Mammary epithelial cell (primary cell): Measurements from ENCODE around the gene ACVR1.

Experiments used
- CTCF ChIP-seq, 2 donors: IDR thresholded peaks in 1 of 2; conservative IDR thresholded peaks in 1 of 2; 2 replicates each; pipeline ENCODE4 v1.5.1; 2011 to 2012; ENCODE audit warnings: inconsistent platforms in 2 of 2, low read length in 2 of 2, mild to moderate bottlenecking in 2 of 2, control low read depth in 1 of 2, low read depth in 1 of 2; ENCODE audit not compliant: insufficient read depth in 1 of 2; ENCODE audit errors: extremely low read depth in 1 of 2
- EZH2 ChIP-seq: IDR thresholded peaks from 2 replicates; pipeline ENCODE4 v1.6.1; 2012; ENCODE audit warnings: low read length, inconsistent platforms, borderline replicate concordance

- no peak for TF ChIP-seq CTCF (conservative IDR thresholded peaks at IDR 0.05 in 1 of 2, IDR thresholded peaks at IDR 0.05 in 1 of 2; ENCODE audit: extremely low read depth in 1 of 2, insufficient read depth in 1 of 2, low read depth in 1 of 2, low read length in 2 of 2)
- no peak for TF ChIP-seq EZH2
Measured at GRCh38 chr2:157783245-157783644, 92.9 kb downstream of the ACVR1 start.
